Left renal pelvis (tissue), 4 donors: ENCODE measurements around the gene NOBOX. TPM values are rescaled to one million over a fixed set of nuclear protein-coding genes. Genes with fewer than 3 reads are reported as not detected.
"Not testable (repeated sequence)": the region's sequence is repeated elsewhere in the genome, so short reads cannot be mapped to it uniquely, and the experiment has no call there.

Source experiments
- DNase-seq, 4 donors: peaks; one replicate each; pipeline ENCODE4 v3.0.0-alpha.2; 2013; ENCODE audit warnings: low read depth in 4 of 4, low spot score in 3 of 4
- polyA plus RNA-seq, 4 donors: library from polyadenylated mRNA; unstranded; fragments of 120-200 nt; gene quantifications; one replicate each; pipeline ENCODE4 v1.2.1, GENCODE V29; 2013; ENCODE audit not compliant: insufficient read length in 4 of 4

NOBOX gene
- polyA plus RNA-seq, 4 donors, result not detected

DNA sequence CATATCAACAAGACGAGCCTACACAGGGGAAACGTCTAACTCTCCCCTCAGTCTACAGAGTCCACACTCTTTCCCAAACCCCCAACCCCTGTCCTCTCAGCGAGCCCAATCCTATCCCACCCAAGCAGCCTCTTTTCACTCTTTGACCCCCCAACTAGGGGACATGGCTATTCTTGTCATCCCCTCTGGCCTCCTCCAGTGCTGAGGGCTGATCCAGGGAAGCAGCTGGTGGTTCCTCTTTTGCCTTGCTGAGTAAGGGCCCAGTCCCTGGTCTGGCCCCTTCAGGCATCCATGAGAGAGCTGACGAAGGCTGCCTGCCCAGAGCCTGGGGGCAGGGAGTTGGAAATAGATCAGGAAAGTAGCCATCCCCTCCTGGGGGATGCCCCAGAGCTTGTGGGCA, 6.4 kb downstream of the NOBOX start:
- no peak for DNase-seq

- DNase-seq, result peak; percentile 42 to 56 (median 46)
These were observed 11.7 kb downstream of the NOBOX start for GRCh38 chr7:144391823-144392255.

GRCh38 chr7:144391014-144391413, 12.5 kb downstream of the NOBOX start:
- no peak for DNase-seq

DNA sequence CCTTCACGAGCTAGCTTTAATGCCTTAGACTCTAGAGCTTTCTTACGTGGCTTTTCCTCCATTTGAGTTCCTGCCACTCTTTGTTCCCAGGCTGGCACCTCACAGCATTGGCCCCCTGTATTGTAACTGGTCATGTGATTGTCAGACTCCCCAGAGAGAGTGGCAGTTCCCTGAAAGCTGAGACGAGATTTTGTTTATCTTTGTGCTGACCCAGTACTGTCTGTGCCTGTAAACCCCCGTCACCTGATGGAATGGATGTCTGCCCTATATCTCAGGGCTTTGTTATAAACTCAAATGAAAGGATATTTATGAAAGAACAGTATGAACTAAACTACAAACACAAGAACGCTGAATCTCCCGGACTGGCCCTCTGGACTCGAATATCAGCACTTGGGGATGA, 13.0 kb downstream of the NOBOX start:
- DNase-seq, result no peak

- DNase-seq, result no peak
These were observed 14.5 kb downstream of the NOBOX start for GRCh38 chr7:144388950-144389349.

- no peak for DNase-seq
These were observed 16.8 kb downstream of the NOBOX start for GRCh38 chr7:144386741-144387140.

GRCh38 chr7:144384555-144385245, 18.8 kb downstream of the NOBOX start:
- DNase-seq, result no peak

DNA sequence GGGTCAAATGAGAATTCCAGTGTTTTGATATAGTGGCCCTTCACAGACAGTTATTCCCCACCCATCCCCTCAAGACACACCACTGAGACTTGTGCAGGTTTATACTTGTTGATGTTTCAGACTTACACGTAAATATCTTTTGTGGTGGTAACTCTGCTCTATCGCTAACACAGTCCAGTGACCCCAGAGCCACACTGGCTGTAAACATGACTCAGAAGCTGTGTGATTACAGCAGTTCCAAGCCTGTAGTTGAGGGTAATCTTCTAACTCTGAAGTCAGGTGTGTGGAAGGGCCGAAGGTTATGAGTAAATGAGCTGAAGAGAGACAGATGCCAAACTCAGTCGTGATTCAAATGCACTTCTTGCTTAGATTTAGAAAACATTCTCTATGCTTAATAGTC, 19.4 kb downstream of the NOBOX start:
- DNase-seq, result no peak

DNA sequence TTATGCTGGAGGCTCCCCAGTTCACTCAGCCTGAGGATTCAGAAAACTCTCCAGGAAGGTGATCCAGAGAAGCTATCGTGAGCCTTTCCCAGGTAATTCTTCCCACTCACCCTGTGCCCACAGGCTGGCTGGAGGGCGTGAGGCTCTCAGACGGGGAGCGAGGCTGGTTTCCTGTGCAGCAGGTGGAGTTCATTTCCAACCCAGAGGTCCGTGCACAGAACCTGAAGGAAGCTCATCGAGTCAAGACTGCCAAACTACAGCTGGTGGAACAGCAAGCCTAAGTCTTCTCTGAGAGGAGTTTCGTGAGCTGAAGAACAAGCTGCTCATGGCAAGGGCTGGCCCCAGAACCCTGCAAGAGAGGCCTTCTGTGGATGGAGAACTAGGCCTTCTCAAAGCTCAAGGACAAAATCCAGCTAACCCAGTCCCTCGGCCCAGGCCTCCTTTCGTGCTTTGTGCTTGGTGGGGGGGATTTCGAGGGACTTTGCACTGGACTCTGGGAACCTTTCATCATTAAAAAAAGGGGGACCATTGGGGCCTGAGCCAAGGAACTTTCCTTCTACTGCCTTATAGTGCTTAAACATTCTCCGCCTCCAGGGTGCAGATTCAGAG, 23.6 kb downstream of the NOBOX start:
- no peak for DNase-seq

DNA sequence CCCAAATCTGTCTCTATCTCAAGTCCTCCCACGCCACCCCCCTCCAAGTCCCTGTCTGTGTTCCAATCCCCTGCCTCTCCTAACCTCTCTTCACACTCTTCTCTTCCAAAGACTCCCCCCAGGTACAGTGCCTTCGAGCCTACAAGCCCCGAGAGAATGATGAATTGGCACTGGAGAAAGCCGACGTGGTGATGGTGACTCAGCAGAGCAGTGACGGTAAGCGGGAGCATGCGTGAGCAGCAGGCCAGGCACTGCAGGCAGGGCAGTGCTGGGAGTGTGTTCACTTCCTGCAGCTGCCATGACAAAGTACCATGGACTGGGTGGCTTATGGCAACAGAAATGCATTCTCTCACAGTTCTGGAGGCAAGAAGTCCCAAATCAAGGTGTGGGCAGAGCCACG, 24.8 kb downstream of the NOBOX start:
- DNase-seq, result no peak

- DNase-seq, result not testable (repeated sequence)
These were observed 34.3 kb downstream of the NOBOX start for GRCh38 chr7:144369221-144369620.

DNA sequence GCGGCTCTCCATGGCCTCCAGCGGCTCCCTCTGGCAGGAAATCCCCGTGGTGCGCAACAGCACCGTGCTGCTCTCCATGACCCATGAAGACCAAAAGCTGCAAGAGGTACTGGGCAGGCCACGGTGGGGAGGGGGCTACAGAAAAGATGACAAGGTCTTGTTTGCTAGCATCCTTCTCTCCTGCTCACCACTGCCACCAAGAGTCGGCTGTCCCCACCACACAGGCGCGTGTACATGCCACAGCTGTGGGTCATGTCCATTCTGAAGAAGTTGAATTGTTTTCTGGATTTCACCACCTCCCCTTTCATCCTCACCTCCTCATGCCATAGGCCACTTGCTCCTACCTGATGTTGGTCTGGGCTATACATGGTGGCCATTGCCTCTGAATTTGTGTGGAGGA, 36.2 kb downstream of the NOBOX start:
- not testable (repeated sequence) for DNase-seq

GRCh38 chr7:144365523-144365922, 38.0 kb downstream of the NOBOX start:
- DNase-seq, result not testable (repeated sequence)

GRCh38 chr7:144362061-144362460, 41.4 kb downstream of the NOBOX start:
- not testable (repeated sequence) for DNase-seq

DNA sequence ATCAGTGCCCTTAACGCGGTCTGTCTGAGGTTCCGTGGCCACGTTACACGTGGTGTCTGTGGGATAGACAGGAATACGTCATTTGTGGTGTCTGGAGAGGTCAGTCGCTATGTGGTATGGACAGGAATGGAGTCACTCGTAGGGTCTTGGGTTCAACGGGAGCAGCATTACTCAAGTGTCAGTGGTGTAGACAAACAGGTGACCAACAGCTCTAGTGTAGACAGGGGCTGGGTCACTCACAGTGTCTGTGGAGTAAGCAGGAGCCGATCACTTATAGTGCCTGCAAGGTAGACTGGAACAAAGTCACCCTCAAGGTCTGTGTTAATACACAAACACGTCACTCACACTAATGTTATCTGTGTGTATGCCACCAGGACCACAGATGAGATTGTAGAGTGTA, 46.6 kb downstream of the NOBOX start:
- not testable (repeated sequence) for DNase-seq

DNA sequence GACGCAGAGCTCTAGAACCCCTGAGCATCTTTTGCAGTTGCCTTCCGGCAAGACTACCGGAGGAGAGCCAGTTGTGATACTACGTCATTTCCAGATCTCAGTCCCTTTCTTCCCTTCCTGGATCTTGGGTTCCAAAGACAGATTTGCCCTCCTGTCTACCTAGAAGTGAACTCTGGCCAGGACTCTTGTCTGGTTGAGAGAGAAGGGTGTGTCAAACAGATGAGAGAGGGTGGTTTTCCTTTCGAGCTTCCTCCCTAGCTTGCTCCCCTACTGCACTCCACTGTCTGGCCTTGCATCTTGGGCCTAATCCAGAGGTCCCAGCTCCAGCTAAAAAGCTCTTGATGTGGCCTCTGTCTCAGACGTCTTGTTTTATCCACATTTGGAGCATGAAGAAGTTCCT, 47.3 kb downstream of the NOBOX start:
- not testable (repeated sequence) for DNase-seq

DNA sequence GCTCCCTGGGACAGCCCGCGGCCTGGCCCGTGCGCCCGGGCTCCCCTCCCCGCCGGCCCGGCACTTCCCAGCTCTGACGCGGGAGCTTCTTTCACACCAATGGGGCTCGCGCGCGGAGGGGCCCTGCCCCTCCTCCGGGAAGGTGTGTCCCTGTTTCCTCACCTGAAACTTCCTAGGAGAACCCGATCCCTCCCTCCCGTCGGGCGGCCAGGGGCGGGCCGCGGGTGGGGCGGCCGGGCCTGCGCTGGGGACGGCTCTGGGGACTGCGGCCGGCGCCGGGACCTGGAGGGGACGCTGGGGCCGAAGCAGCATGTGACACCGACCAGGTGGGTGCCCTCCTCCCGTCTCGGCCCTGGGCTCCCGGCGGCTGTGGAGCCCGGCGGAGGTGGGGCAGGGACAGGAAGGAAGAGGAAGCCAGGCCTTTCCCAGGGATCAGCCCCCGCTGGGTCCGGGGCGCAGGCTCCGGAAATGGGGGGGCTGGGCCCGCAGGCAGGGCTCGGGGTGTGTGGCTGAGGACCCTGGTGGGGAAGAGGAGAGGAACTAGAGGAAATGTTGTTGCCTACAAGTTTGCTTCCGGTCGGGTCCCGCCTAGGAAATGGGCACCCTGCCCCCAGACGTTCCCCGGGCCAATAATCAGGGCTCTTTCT, 48.2 kb downstream of the NOBOX start, which contains the start of gene ARHGEF5:
TSS of gene ARHGEF5 (plus strand) at position 227 of the 647 bp plus-strand sequence. CDS start 7,268 bp downstream, outside the sequence.
- DNase-seq, result not testable (repeated sequence)

DNA sequence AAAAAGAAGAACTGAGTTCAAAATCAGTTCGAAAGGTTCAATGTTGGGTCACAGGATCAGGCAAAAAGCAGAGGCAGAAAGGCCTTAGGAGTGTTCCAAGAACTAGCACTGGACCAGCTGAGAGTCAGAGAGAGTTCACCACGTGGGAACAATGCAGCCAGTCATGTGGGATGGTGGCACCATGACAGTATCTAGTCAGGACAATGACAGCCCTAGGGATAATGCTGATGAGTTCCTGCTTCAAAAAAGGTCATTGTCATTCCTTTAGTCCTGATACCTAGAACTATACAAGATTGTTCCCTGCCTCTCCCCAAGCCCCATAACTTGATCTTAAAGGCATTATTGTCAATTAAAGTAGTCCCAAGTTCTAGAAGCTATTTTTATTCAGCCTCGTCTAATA, 51.8 kb downstream of the NOBOX start:
- not testable (repeated sequence) for DNase-seq

GRCh38 chr7:144348625-144349024, 54.9 kb downstream of the NOBOX start:
- DNase-seq, result not testable (repeated sequence)
